Measurements from ENCODE around the gene CTNND2.
"Not testable (repeated sequence)": the region's sequence is repeated elsewhere in the genome, so short reads cannot be mapped to it uniquely, and the experiment has no call there.

CTNND2 gene

GRCh38 chr5:11658376-11658775 is 245.9 kb downstream of the CTNND2 start:
- DNase-seq = no peak

- no peak for DNase-seq
These were observed 247.3 kb downstream of the CTNND2 start for GRCh38 chr5:11656916-11657315.

GRCh38 chr5:11655681-11656080 is 248.6 kb downstream of the CTNND2 start:
- no peak for DNase-seq

GRCh38 chr5:11650936-11651335 is 253.3 kb downstream of the CTNND2 start:
- no peak for DNase-seq

- no peak for DNase-seq
These were observed 258.1 kb downstream of the CTNND2 start for GRCh38 chr5:11646141-11646540.

- no peak for DNase-seq
These were observed 261.8 kb downstream of the CTNND2 start for GRCh38 chr5:11642438-11642837.

GRCh38 chr5:11640158-11640873 is 263.9 kb downstream of the CTNND2 start:
- no peak for DNase-seq

GRCh38 chr5:11622785-11623184 is 281.5 kb downstream of the CTNND2 start:
- no peak for DNase-seq

GRCh38 chr5:11620172-11620571 is 284.1 kb downstream of the CTNND2 start:
- no peak for DNase-seq

GRCh38 chr5:11619339-11620024 is 284.8 kb downstream of the CTNND2 start:
- no peak for DNase-seq

- no peak for DNase-seq
These were observed 287.2 kb downstream of the CTNND2 start for GRCh38 chr5:11617080-11617479.

GRCh38 chr5:11616624-11617023 is 287.6 kb downstream of the CTNND2 start:
- DNase-seq = not testable (repeated sequence)

GRCh38 chr5:11611011-11611410 is 293.2 kb downstream of the CTNND2 start:
- no peak for DNase-seq

GRCh38 chr5:11609570-11610303 is 294.5 kb downstream of the CTNND2 start:
- DNase-seq = no peak

- DNase-seq = no peak
These were observed 295.7 kb downstream of the CTNND2 start for GRCh38 chr5:11608530-11608929.

- DNase-seq = no peak
These were observed 296.2 kb downstream of the CTNND2 start for GRCh38 chr5:11607944-11608483.

- no peak for DNase-seq
These were observed 301.9 kb downstream of the CTNND2 start for GRCh38 chr5:11602298-11602697.

GRCh38 chr5:11599499-11599898 is 304.7 kb downstream of the CTNND2 start:
- no peak for DNase-seq

- DNase-seq = no peak
These were observed 307.6 kb downstream of the CTNND2 start for GRCh38 chr5:11596657-11597071.

GRCh38 chr5:11596185-11596584 is 308.1 kb downstream of the CTNND2 start:
- no peak for DNase-seq

GRCh38 chr5:11595045-11595444 is 309.2 kb downstream of the CTNND2 start:
- no peak for DNase-seq

- no peak for DNase-seq
These were observed 310.2 kb downstream of the CTNND2 start for GRCh38 chr5:11594021-11594420.

GRCh38 chr5:11590475-11590874 is 313.8 kb downstream of the CTNND2 start:
- DNase-seq = no peak

GRCh38 chr5:11588803-11589202 is 315.4 kb downstream of the CTNND2 start:
- DNase-seq = no peak

All from GDM1 (cell line).